ENCODE measurements around the gene ABCG1.

- TF ChIP-seq POLR2A (IDR thresholded peaks at IDR 0.05; ENCODE audit: low read depth, low read length), result no peak
- TF ChIP-seq TAF1 (IDR thresholded peaks at IDR 0.05; ENCODE audit: borderline replicate concordance, low read depth, low read length), result no peak
- TF ChIP-seq POLR2AphosphoS5 (IDR thresholded peaks at IDR 0.05; ENCODE audit: low read depth, low read length), result no peak
Measured at GRCh38 chr21:42279341-42279871, 60.5 kb downstream of the ABCG1 start.
